NOMO-1 treated with dmso at 0.1 percent for 144 hours (cell line): ENCODE measurements around the gene MED13L.

ENCODE experiments used
- DNase-seq: peaks from one replicate; lab custom pipeline; 2025; ENCODE audit not compliant: unreplicated experiment; lab: John Stamatoyannopoulos, UW

MED13L gene

DNA sequence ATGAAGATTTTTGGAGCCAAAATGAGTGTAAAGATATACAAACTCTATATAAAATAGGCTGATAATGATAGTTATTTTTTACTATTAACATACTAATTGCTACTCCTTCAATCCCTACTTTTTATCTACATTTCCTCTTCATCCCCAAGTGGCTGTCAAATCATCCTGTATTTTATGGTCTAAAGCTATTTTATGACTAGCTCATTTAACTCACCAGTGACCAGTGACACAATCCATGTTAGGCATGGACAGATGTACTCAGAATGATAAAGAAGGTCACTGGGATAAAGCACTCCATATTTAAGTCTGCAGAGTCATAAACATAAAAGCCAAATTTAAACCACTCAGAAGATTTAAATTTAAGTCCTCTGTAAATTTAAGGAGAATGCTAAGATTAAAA lies 183.0 kb downstream of the MED13L start:
- DNase-seq: no peak

DNA sequence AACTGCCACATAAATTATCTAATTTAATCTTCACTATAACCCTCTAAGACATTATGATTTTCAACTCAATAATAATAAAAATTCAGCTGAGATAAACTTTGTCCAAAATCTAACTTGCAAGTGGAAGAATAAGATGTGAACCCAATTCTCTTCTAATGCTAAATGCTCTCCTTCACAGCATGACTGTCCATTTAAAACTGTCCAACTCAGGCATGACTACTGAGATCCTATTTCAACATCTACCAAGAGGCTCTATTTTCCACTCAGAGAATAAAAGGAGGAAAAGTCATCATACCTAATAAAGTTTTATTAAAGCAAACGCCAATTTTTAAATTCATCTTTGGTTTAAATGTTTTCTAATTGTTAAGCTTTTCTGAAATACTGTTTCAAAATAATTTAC lies 183.6 kb downstream of the MED13L start:
- DNase-seq: no peak

DNA sequence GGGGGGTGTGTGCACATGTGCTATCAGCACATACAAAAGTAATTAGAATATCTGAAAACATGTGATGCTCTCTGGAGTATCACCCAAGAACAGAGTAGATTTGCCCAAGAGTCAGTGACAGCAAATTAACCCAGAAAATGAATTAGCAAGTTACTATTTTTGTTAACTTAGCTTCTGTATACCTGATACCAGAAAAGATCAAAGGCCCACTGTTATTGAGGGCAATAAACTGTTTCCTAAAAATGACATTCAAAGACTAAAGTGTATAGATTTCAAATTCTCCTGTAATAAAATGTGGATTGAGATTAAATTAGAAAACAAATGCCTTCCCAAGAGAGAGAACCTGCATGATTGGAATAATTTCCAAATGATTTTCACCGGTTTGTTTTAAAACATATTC lies 184.7 kb downstream of the MED13L start:
- no peak for DNase-seq

DNA sequence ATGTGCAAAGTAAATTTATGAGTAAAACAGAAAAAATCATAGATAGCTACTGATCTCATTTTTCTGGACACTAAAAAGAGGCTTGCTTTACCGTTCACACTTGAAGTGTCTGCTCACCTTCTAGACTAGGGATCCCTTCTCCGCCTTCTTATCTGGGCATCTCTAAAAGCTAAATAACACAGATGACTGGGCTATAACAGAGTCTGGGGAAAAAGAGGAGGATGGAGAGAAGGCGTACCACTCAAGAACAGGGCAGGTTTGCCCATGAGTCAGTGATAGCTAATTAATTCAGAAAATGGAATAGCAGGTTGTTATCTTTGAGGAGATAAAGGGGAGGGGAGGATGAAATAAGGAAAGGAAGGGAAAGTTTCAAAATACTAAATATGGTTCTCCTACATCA lies 185.3 kb downstream of the MED13L start:
- DNase-seq: no peak

DNA sequence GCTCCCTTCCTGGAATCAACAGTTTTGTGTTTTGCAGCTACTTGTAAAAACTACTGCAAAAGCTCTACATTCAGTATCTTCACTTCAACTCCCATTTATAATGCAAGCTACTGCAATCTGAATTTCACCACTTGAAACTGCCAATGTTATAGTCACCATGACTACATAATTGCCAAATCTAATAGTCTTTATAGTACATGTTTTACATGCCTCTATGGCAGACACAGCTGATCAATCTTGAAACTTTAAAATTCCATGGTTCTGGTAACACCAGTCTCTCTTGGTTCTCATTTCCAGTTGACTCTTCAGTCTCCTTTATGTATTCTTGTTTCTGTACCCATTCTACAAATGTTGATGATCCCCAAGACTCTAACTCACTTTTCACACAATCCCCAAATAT lies 185.9 kb downstream of the MED13L start:
- no peak for DNase-seq

DNA sequence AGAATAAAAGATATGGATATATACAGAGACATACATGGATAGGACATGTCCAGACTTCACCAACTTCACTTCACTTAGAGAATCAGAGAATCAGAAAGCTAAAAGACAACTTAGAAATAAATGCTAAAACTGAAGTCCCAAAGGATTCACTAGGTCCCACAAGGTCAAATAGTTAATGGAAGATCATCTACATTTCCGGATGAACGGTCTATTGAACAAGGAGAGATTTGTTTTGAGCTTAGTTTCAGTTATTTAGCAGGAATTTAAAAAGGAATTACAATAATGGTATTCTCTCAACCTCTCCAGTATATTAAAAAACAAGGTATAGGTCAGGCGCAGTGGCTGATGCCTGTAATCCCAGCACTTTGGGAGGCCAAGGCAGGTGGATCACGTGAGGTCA lies 187.0 kb downstream of the MED13L start:
- no peak for DNase-seq

DNA sequence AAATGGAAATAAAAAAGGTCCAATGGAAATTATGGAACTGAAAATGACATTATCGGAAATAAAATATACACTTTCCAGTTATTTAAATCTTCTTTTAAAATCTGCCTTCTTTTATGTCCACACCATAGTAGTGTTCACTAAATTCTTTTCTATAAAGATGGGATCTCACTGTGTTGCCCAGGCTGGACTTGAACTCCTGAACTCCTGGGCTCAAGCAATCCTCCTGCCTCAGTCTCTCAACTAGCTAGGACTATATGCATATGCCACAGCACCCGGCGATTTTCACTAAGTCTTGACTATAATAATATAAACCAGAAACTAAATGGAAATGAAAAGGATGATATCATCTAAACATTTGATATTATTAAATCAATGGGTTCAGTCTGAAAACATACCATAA lies 188.4 kb downstream of the MED13L start:
- DNase-seq: no peak

DNA sequence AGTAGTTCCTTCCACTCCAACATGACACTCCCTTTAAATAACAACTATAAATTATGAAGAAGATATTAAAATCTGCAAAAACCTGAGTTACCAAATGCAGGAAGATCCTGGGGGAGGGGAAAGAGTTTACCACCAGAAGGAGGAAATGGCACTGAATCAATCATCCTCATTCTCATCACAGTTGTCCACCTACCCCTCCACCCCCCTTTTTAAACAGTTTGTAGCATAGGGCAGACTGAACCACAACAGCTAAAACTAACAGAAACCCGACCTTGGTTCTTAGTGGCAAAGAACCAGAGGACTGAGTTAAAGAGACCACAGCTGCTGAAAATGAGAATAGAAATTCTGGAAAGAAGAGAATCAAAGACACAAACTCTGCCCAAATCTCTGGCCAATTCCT lies 189.5 kb downstream of the MED13L start:
- DNase-seq: peak; percentile 15

DNA sequence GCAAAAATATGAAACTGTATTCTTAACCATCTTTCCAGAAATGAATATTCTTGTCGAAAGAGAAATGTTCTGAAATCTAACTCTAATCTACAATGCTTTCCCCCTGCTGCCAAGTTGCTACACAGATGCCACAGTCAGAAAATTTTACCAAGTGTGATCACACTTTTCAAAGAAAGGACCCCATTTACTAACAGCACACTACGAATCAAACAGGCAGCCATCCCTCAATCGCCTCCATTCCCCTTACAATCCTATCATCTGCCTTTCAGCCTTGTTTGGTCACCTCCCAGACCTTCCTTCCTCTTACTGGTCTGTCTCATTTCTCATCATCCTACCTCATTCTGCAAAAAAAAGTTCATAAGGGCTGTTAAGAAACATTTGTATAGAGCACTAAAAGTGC lies 190.1 kb downstream of the MED13L start:
- DNase-seq: no peak

DNA sequence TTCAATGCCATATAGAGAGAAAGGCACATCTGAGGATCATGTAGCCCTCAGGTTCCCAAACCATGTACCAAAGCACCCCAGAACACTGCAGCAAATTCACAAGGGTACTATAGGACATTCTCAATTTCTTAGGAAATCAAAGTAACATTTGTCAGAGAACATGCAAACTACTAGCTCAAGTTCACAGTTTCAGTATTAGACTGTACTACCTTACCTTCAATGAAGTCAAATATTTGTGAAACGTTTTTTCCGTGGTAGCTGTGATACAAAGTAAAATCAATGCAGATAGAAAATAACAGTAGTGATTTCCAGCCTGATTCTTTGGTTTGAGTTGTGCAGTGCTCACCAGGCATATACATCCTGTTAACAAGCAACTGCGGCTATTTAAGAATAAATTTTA lies 197.1 kb downstream of the MED13L start:
- DNase-seq: no peak

DNA sequence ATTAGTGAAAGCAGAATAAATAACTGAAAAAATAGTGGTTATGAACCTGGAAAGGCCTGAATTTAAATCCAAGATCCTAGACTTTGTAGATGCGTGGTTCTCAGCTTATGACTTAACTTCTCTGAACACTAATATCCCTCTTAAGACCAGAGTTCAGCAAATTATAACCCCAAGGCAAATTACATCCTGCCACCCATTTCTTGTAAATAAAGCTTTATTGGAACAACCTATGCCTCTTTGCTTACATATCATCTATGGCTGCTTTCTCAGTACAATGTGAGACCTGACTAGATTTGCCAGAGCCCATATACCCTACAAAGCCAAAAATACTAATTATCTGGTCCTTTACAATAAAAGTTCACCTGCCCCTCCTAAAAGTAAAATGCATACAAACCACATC lies 199.1 kb downstream of the MED13L start:
- no peak for DNase-seq

DNA sequence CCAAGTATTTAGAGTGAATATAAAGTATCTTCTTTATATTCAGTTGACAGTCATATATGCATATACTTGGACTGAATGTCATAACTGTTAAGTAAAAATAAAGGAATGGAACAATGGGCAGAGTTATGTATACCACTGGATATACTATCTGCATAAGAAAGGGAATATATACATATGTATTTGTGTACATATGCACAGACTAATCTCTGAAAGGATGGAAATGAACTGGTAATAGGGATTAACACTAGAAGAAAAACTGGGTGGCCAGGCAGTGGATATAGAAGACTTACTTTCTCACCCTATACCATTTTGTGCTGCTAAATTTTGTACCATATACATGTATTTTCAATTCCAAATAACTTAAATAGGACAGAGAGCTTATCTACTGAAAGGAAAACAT lies 200.1 kb downstream of the MED13L start:
- DNase-seq: no peak

DNA sequence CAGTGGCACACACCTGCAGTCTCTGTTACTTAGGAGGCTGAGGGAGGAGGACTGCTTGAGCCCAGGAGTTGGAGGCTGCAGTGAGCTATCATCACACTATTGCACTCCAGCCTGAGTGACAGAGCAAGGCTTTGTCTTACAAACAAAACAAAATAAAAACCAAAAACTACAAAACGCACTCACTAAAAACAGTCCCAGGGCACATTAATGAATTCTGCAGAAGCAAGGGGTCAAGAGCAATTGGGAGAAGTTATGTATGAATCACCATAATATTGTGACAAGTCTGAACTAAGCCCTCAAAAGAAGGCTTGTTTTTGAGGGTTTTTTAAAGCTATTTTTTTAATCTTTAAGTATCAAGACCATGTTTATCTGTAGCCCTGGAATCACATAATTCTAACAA lies 201.1 kb downstream of the MED13L start:
- no peak for DNase-seq

DNA sequence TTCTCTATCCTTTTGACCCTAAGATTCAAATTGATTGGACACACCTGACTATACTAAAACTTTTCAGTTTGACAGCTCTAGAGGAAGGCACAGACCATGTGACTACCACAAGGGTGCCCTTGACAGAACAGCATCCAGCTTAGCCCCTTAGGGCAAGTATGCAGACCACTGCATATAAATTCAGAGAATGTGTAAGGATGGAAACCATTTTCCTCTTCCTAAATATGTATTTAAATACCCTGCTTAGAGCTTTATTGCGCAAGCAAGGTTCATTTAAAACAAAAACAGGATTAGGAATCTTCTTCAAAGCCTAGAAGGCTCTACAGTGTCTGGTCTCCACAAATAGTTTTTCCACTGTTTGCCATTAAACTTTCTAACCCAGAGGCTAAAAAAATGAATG lies 202.8 kb downstream of the MED13L start:
- no peak for DNase-seq

DNA sequence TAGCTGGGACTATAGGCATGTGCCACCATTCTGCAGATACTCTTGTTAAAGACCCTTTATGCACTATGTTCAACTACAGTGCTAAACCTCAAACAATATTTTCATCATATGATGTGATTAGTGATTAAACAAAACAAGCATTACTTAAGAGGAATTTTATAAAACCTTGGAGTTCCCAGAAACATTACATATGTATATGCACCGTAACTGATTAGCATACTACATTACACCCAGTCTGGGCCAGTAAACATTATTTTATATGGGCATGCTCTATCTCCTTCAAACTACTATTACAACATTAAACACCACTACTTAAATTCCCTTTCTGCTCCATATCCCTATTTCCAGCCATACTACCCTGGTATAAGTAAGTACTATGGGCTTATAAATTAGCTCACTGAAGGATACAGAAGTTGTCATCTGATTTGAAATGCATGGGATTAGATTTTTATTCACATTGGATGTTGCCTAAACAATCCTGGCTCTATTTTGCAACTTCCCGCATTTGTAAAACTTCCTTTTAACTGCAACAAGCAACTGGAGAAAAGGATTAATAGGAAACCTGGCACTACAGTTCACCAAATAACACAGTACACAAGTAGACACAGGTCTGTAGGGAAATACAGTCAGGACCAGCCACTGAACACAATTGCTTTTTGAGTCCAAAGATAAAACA lies 205.8 kb downstream of the MED13L start:
- DNase-seq: no peak

DNA sequence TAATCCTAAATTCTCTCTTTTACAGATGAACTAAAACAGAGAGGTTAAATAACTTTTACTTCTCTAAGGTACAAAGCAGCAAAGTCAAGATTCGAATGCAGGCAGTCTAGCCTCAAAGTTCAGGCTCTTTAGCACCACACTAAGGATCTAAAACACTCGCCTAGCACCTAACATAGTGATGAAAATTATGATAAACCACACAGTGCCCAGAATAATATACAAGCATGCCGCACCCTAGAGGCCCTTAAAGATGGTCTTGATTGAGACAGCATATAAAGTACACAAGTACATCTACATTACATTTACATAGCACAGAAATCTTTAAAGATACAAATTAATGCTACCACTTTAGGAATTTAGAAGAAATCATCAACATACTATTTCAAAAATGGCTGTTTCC lies 207.0 kb downstream of the MED13L start:
- no peak for DNase-seq

DNA sequence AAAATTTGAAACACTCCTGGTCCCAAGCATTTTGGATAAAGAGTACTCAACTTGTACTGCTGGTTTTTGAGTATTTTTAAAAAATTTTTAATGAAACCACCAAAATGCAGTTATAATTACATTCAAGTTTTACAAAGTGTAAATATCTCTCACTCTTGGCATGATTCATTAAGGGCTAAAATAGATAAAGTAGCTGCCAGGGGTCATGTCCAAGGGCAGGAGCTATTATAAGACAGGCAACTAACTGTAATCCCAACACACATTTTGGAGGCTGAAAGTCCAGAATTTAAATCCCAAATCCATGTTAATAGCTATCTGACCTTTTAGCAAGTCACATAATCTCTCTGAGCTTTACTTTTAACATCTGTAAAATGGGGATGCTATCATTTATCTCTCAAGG lies 207.6 kb downstream of the MED13L start:
- DNase-seq: no peak

DNA sequence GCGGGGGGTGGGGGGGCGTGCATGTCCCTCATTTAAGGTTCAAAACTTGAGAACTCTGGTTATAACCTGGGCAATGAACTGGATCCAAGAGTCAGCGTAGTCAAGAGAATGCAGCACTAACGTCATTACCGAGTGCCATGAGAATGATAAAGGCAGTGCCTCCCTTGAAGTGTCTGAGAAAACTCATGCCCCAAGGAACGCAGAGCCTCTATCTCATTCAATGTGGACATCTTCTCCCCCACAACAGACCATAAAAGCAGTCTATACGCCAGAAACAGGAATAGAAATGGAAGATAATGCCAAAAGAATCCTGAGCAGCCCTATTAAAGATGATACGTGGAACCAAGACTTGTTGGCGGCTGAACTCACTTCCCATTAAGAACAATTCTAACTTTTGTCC lies 208.6 kb downstream of the MED13L start:
- DNase-seq: no peak

DNA sequence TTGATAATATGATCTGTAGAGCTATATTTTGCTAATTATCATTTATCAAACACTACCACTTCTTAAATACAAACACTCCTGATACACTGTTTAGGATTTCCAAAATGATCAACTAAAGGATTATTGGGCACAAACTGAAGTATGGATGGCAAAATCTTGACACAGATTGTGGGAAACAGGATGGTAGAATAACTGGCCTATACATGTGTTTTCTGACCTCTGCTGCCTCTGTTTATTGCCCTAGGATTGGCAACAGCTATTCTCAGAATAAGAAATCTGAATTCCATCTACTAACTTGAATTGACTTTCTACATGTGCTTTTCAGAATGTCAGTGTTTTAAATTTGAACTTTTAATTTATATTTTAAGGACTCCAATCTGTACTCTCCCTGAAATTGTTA lies 209.1 kb downstream of the MED13L start:
- no peak for DNase-seq

DNA sequence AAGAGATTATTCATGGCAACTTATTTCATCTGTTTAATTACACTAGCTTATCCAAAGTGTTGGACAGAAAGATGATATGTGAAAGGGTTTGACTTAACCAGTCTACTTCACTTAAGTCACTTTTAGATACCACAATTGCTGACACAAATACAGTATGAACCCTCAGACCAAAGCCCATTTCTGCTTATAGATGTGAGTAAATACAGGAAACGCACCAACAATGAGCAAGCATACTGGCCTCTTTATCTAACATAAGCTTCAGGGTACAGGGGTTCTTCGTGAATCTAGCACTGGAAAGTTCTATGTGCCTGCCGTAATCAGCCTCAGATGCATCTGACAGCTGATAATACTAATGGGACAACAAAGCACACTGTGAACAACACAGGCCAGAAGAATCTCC lies 209.6 kb downstream of the MED13L start:
- DNase-seq: no peak

DNA sequence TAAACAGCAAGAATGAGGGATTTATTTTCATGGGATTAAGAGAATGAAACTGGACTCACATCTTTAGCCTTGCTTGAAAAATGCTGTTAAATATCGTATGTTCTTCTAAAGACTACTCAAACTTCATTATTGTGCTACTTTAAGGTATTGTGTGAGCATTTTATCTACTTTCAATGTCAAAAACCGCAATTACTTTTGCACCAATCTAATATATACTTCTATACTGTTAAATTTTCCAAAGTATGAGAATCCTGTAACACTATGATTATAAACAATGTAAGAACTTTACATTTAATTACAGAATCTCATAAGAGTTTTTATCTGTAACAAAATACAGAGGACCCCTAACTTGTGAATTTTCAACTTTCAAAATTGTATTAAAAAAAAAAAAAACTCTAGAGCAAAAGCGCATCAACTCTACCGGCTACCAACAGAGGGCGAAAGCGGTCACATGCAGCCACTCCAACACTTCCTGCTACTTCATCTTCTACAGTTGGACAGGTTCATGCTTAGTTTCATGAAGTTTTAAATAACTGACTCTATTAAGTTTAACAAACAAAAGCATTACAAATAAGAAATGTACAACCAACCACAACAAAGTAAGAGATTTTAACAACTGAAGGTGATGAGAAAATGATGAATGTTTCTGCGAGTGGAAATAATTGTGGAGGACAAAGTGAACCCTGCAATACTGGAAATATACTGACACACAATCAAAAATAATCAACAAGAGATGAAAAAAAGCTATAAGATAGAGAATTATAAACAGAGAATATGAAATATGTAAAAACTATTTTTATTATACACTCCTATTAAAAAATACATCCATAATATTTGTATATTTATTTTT lies 210.9 kb downstream of the MED13L start:
- peak; percentile 28 for DNase-seq

DNA sequence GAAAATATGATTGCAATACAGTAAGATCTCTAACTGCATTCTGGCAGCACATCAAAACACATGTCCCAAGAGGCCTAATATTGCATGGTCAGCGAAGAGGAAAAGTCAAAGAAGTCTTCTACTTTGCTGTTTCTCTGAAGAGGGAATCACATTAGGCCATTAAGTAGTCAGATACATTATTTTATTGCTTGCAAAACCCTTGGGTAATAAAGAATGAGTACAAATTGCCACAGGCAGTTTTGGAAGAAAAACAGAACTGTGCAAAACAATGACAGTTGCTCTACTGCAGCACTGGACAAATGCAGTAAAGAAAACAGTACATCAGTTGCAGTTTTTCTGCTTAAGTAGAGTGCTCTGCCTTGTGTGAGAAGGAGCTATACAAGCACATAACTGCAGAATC lies 211.9 kb downstream of the MED13L start:
- DNase-seq: no peak

DNA sequence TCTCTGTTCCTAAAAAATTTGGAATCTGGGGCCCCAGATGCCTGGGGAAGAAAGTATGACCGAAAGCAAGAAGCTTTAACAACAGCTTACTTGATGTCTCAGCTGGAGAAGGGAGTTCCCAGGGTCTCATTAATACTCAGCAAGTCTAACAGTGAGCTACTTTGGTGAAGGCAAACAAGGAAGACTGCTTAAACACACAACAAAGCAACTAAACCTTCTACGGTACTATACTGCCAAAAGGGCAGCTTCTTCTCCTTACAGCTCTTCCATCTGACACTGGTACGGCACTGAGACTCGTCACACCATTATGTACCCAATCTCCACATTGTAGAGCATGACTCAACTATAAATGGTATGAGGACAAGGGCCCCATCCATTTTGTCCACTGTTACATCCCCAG lies 213.0 kb downstream of the MED13L start:
- no peak for DNase-seq
